ENCODE results near the gene MMP25. TPM values are rescaled to one million over a fixed set of nuclear protein-coding genes. Genes with fewer than 3 reads are reported as not detected.

Gene MMP25
- total and polyA plus RNA-seq, 9 of the 15 experiments (the other 6 are each of a cell fraction or from before 2014, with no cell fraction given) = 0.03 to 0.04 TPM; not detected in 7

DNA sequence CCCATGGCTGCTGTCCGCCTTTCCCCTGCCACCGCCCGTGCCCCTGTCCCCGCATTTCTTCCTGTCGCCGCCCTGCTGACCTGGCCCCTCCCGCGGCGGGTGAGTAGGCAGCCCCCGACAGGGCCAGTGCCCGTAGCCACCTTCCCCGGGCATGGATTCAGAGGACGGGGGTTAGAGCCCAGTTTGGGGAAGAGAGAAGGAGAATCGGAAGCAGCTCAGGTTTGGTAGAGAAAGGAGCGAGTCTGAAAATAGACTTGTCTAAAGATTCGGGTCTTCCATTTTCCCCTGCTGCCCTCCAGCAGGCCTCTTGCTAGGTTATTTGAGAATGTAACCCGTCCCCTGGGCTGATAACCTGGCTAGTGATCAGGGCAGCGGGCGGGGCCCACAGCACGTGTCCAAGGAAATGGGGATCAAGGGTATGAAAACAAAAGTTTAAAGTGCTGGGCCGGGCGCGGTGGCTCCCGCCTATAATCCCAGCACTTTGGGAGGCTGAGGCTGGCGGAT lies 41.5 kb upstream of the MMP25 start (continued):
- no peak for TF ChIP-seq FOXK1 (CRISPR knock-in tag; IDR thresholded peaks at IDR 0.05; ENCODE audit: borderline replicate concordance)
- no peak for TF ChIP-seq HIVEP1 (CRISPR knock-in tag; IDR thresholded peaks at IDR 0.05)
- TF ChIP-seq MYC (IDR thresholded peaks at IDR 0.05; ENCODE audit: low read depth, low read length) = peak; percentile 85
- TF ChIP-seq MYC (CRISPR knock-in tag; IDR thresholded peaks at IDR 0.05; ENCODE audit: borderline replicate concordance, low read depth) = no peak; the same call in 1 of the 2 replicates
- 0 out of 2 replicates have a peak, but pooled peaks have one; percentile 47 for TF ChIP-seq ZNF431 (CRISPR knock-in tag; IDR thresholded peaks at IDR 0.05)
- peak; percentile 38 for TF ChIP-seq KDM5B (IDR thresholded peaks at IDR 0.05; ENCODE audit: insufficient replicate concordance, low read depth, low read length)
- TF ChIP-seq EP400 (IDR thresholded peaks at IDR 0.05) = peak; percentile 49
- no peak for TF ChIP-seq NR4A1 (CRISPR knock-in tag; IDR thresholded peaks at IDR 0.05)
- TF ChIP-seq NR4A1 (tag; IDR thresholded peaks at IDR 0.05) = 0 out of 2 replicates have a peak, but pooled peaks have one; percentile 45
- TF ChIP-seq BHLHE40 (IDR thresholded peaks at IDR 0.05; ENCODE audit: low read length) = peak; percentile 61
- TF ChIP-seq ILF3 (IDR thresholded peaks at IDR 0.05; ENCODE audit: borderline replicate concordance) = no peak
- no peak for TF ChIP-seq ZNF584 (CRISPR knock-in tag; IDR thresholded peaks at IDR 0.05; ENCODE audit: low read depth)
- TF ChIP-seq HOXB6 (CRISPR knock-in tag; IDR thresholded peaks at IDR 0.05; ENCODE audit: borderline replicate concordance) = no peak
- no peak for TF ChIP-seq COPS2 (conservative IDR thresholded peaks at IDR 0.05)
- peak in 1 of 2 experiments; percentile 70; a peak in 2 of 4 replicates for TF ChIP-seq MAZ (CRISPR knock-in tag; conservative IDR thresholded peaks at IDR 0.05 in 1 of 2, IDR thresholded peaks at IDR 0.05 in 1 of 2)
- TF ChIP-seq ZNF133 (CRISPR knock-in tag; IDR thresholded peaks at IDR 0.05) = no peak
- TF ChIP-seq KLF6 (CRISPR knock-in tag; IDR thresholded peaks at IDR 0.05; ENCODE audit: borderline replicate concordance) = peak; percentile 28; the same call in 1 of the 2 replicates
- TF ChIP-seq RAD51 (IDR thresholded peaks at IDR 0.05; ENCODE audit: borderline replicate concordance, low read depth) = peak; percentile 53; the same call in 1 of the 2 replicates
- no peak for TF ChIP-seq NR2C1 (IDR thresholded peaks at IDR 0.05)
- peak; percentile 39; the same call in 1 of the 2 replicates for TF ChIP-seq NR2C1 (tag; IDR thresholded peaks at IDR 0.05)
- TF ChIP-seq, protein P1, sequence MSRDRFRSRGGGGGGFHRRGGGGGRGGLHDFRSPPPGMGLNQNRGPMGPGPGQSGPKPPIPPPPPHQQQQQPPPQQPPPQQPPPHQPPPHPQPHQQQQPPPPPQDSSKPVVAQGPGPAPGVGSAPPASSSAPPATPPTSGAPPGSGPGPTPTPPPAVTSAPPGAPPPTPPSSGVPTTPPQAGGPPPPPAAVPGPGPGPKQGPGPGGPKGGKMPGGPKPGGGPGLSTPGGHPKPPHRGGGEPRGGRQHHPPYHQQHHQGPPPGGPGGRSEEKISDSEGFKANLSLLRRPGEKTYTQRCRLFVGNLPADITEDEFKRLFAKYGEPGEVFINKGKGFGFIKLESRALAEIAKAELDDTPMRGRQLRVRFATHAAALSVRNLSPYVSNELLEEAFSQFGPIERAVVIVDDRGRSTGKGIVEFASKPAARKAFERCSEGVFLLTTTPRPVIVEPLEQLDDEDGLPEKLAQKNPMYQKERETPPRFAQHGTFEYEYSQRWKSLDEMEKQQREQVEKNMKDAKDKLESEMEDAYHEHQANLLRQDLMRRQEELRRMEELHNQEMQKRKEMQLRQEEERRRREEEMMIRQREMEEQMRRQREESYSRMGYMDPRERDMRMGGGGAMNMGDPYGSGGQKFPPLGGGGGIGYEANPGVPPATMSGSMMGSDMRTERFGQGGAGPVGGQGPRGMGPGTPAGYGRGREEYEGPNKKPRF (IDR thresholded peaks at IDR 0.05; ENCODE audit: low read depth, low read length) = no peak
- TF ChIP-seq, protein P2, sequence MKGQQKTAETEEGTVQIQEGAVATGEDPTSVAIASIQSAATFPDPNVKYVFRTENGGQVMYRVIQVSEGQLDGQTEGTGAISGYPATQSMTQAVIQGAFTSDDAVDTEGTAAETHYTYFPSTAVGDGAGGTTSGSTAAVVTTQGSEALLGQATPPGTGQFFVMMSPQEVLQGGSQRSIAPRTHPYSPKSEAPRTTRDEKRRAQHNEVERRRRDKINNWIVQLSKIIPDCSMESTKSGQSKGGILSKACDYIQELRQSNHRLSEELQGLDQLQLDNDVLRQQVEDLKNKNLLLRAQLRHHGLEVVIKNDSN (CRISPR knock-in tag; IDR thresholded peaks at IDR 0.05) = peak; percentile 60
- TF ChIP-seq, protein P3, sequence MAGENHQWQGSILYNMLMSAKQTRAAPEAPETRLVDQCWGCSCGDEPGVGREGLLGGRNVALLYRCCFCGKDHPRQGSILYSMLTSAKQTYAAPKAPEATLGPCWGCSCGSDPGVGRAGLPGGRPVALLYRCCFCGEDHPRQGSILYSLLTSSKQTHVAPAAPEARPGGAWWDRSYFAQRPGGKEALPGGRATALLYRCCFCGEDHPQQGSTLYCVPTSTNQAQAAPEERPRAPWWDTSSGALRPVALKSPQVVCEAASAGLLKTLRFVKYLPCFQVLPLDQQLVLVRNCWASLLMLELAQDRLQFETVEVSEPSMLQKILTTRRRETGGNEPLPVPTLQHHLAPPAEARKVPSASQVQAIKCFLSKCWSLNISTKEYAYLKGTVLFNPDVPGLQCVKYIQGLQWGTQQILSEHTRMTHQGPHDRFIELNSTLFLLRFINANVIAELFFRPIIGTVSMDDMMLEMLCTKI (IDR thresholded peaks at IDR 0.05; ENCODE audit: partially characterized antibody) = no peak
- no peak for TF ChIP-seq ZNF444 (CRISPR knock-in tag; IDR thresholded peaks at IDR 0.05)

All from K562 (cell line).